H9 (cell line): ENCODE results near the gene MTMR12. TPM values are rescaled to one million over a fixed set of nuclear protein-coding genes. Genes with fewer than 3 reads are reported as not detected.

Experiments used
- DNase-seq: peaks from one replicate; pipeline ENCODE4 v3.0.0-alpha.2; 2017
- H2AFZ ChIP-seq: one replicate; pipeline ENCODE4 v1.6.1; 2013; ENCODE audit warnings: mild to moderate bottlenecking, low read length, control low read depth, moderate library complexity
- H2AK5ac ChIP-seq: 2 replicates; pipeline ENCODE4 v1.6.1; 2013; ENCODE audit warnings: low read length, control low read depth, mixed read lengths; ENCODE audit not compliant: insufficient read length
- H2BK120ac ChIP-seq: one replicate; pipeline ENCODE4 v1.6.1; 2013; ENCODE audit warnings: low read depth, mild to moderate bottlenecking, low read length, control low read depth, inconsistent platforms; ENCODE audit not compliant: poor library complexity, severe bottlenecking
- H2BK12ac ChIP-seq: 2 replicates; pipeline ENCODE4 v1.6.1; 2013; ENCODE audit warnings: low read length, control low read depth, mixed read lengths, low read depth; ENCODE audit not compliant: insufficient read length
- H2BK15ac ChIP-seq: 2 replicates; pipeline ENCODE4 v1.6.1; 2013; ENCODE audit warnings: low read depth, low read length, control low read depth
- H2BK20ac ChIP-seq: one replicate; pipeline ENCODE4 v1.6.1; 2013; ENCODE audit warnings: low read depth, mild to moderate bottlenecking, low read length, control low read depth, inconsistent platforms; ENCODE audit not compliant: poor library complexity, severe bottlenecking
- H2BK5ac ChIP-seq: 2 replicates; pipeline ENCODE4 v1.6.1; 2013; ENCODE audit warnings: low read length, control low read depth, mixed read lengths; ENCODE audit not compliant: insufficient read length
- H3K14ac ChIP-seq: 2 replicates; pipeline ENCODE4 v1.6.1; 2013; ENCODE audit warnings: low read length, control low read depth; ENCODE audit not compliant: insufficient read depth
- H3K18ac ChIP-seq: 2 replicates; pipeline ENCODE4 v1.6.1; 2013; ENCODE audit warnings: low read depth, mild to moderate bottlenecking, mixed read lengths, low read length, control low read depth; ENCODE audit not compliant: insufficient read length
- H3K23ac ChIP-seq: 2 replicates; pipeline ENCODE4 v1.6.1; 2013; ENCODE audit warnings: low read length, control low read depth, mixed read lengths, low read depth; ENCODE audit not compliant: insufficient read length
- H3K23me2 ChIP-seq: 2 replicates; pipeline ENCODE4 v1.6.1; 2013; ENCODE audit warnings: low read depth, mild to moderate bottlenecking, mixed read lengths, low read length, control low read depth; ENCODE audit not compliant: insufficient read length, poor library complexity, severe bottlenecking
- H3K27ac ChIP-seq: 2 replicates; pipeline ENCODE4 v1.5.1; 2013; ENCODE audit warnings: low read length, control low read depth, mixed read lengths, low read depth; ENCODE audit not compliant: insufficient read length
- H3K27me3 ChIP-seq: 2 replicates; pipeline ENCODE4 v1.6.1; 2013; ENCODE audit warnings: low read length, control low read depth, inconsistent platforms; ENCODE audit not compliant: insufficient read depth
- H3K4ac ChIP-seq: 2 replicates; pipeline ENCODE4 v1.6.1; 2013; ENCODE audit warnings: low read depth, mild to moderate bottlenecking, control low read depth, inconsistent platforms, low read length, moderate library complexity
- H3K4me1 ChIP-seq: 2 replicates; pipeline ENCODE4 v1.6.1; 2013; ENCODE audit warnings: low read length, control low read depth, inconsistent platforms; ENCODE audit not compliant: insufficient read depth
- H3K4me2 ChIP-seq: 2 replicates; pipeline ENCODE4 v1.6.1; 2013; ENCODE audit warnings: low read length, control low read depth, mixed read lengths; ENCODE audit not compliant: insufficient read length, insufficient read depth
- H3K56ac ChIP-seq: 2 replicates; pipeline ENCODE4 v1.6.1; 2013; ENCODE audit warnings: low read depth, mild to moderate bottlenecking, mixed read lengths, low read length, control low read depth; ENCODE audit not compliant: insufficient read length
- H3K79me1 ChIP-seq: 2 replicates; pipeline ENCODE4 v1.6.1; 2013; ENCODE audit warnings: low read depth, mild to moderate bottlenecking, moderate library complexity, low read length, control low read depth, inconsistent platforms; ENCODE audit not compliant: insufficient read depth, poor library complexity, severe bottlenecking
- H3K79me2 ChIP-seq: 2 replicates; pipeline ENCODE4 v1.6.1; 2013; ENCODE audit warnings: low read length, control low read depth, inconsistent platforms; ENCODE audit not compliant: insufficient read depth
- H3K9ac ChIP-seq: 2 replicates; pipeline ENCODE4 v1.6.1; 2013; ENCODE audit warnings: low read length, control low read depth, mixed read lengths; ENCODE audit not compliant: insufficient read length; ENCODE audit errors: extremely low read depth
- H3K9me3 ChIP-seq: one replicate; pipeline ENCODE4 v1.6.1; 2013; ENCODE audit warnings: low read depth, low read length, inconsistent platforms; ENCODE audit not compliant: control insufficient read depth
- H3T11ph ChIP-seq: one replicate; pipeline ENCODE4 v1.6.1; 2013; ENCODE audit warnings: mild to moderate bottlenecking, low read length, control low read depth, inconsistent platforms
- H4K20me1 ChIP-seq: one replicate; pipeline ENCODE4 v1.6.1; 2013; ENCODE audit not compliant: control insufficient read depth, insufficient read length, insufficient read depth
- H4K5ac ChIP-seq: 2 replicates; pipeline ENCODE4 v1.6.1; 2013; ENCODE audit warnings: low read depth, mild to moderate bottlenecking, mixed read lengths, low read length, control low read depth; ENCODE audit not compliant: insufficient read length
- H4K8ac ChIP-seq: replicated peaks from 2 replicates; pipeline ENCODE4 v1.6.1; 2013; ENCODE audit warnings: low read length, control low read depth, mixed read lengths, low read depth; ENCODE audit not compliant: insufficient read length
- H4K91ac ChIP-seq: 2 replicates; pipeline ENCODE4 v1.6.1; 2013; ENCODE audit warnings: low read depth, mild to moderate bottlenecking, moderate library complexity, mixed read lengths, low read length, control low read depth; ENCODE audit not compliant: insufficient read length
- H3K27ac Mint-ChIP-seq, 3 experiments: 2 replicates in 2 of 3; 3 replicates in 1 of 3; pipeline ENCODE4 v1.8.0; 2020 to 2021; ENCODE audit warnings: mixed read lengths in 3 of 3, mild to moderate bottlenecking in 1 of 3, moderate library complexity in 1 of 3
- H3K27me3 Mint-ChIP-seq: 2 replicates; pipeline ENCODE4 v1.8.0; 2021; ENCODE audit warnings: low read depth, mild to moderate bottlenecking, moderate library complexity, mixed read lengths
- H3K36me3 Mint-ChIP-seq, 3 experiments: 2 replicates in 2 of 3; 3 replicates in 1 of 3; pipeline ENCODE4 v1.8.0; 2020 to 2021; ENCODE audit warnings: low read depth in 3 of 3, mixed read lengths in 3 of 3; ENCODE audit not compliant: insufficient read depth in 1 of 3
- H3K4me1 Mint-ChIP-seq, 2 experiments: 2 replicates each; pipeline ENCODE4 v1.8.0; 2020; ENCODE audit warnings: mixed read lengths in 2 of 2
- H3K4me3 Mint-ChIP-seq, 2 experiments: 2 replicates in 1 of 2; 3 replicates in 1 of 2; pipeline ENCODE4 v1.8.0; 2020 to 2021; ENCODE audit warnings: mild to moderate bottlenecking in 2 of 2, mixed read lengths in 2 of 2, moderate library complexity in 1 of 2
- H3K9me3 Mint-ChIP-seq, 2 experiments: 2 replicates in 1 of 2; 3 replicates in 1 of 2; pipeline ENCODE4 v1.8.0; 2020; ENCODE audit warnings: mild to moderate bottlenecking in 2 of 2, mixed read lengths in 2 of 2, moderate library complexity in 1 of 2
- CTCF ChIP-seq: fragments of 200-600 bp; sonication (generic); conservative IDR thresholded peaks from 3 replicates; pipeline ENCODE4 v1.8.0; 2021; ENCODE audit warnings: antibody characterized with exemption, mild to moderate bottlenecking
- WGBS: extraction: QIAGEN DNeasy Blood & Tissue Kit; methylation state at CpG from one replicate; pipeline ENCODE4 v1.1.7; 2013; ENCODE audit warnings: missing lambda C conversion rate, low lambda C conversion rate, mixed read lengths; ENCODE audit not compliant: insufficient read length; ENCODE audit errors: extremely low coverage; 5-methylcytosine and 5-hydroxymethylcytosine counted together
- total RNA-seq: library from RNA; stranded (reverse); gene quantifications from 2 replicates; pipeline ENCODE4 v1.2.1, GENCODE V29; 2021

Gene MTMR12
- total RNA-seq, 1 experiment from 2014 or later, result 39.3 TPM

GRCh38 chr5:32320576-32320975 lies 7.8 kb upstream of the MTMR12 start:
- DNase-seq, result no peak

More at GRCh38 chr5:32320576-32320975, 7.8 kb upstream of the MTMR12 start:
- Histone ChIP-seq H4K91ac (no peak overlapping the region), H3K4me1 (no peaks in the 10 kb centered on the region), H3K56ac (no peak overlapping the region), H3K9ac (no peak overlapping the region), H4K20me1 (no peaks in the 10 kb centered on the region), H3K23ac (no peak overlapping the region), H2AK5ac (no peak overlapping the region), H3K18ac (no peak overlapping the region), H3K23me2 (no peaks in the 10 kb centered on the region), H3K79me1 (no peaks in the 10 kb centered on the region), H3T11ph (no peak overlapping the region), H4K5ac (no peak overlapping the region), H2BK120ac (no peak overlapping the region), H2BK20ac (no peak overlapping the region), H3K27ac (no peak overlapping the region), H3K27me3 (no peaks in the 10 kb centered on the region), H2BK5ac (no peak overlapping the region), H3K14ac (no peak overlapping the region), H2BK15ac (no peak overlapping the region), H3K79me2 (no peaks in the 10 kb centered on the region), H2AFZ (no peak overlapping the region), H3K9me3 (no peaks in the 10 kb centered on the region), H3K4ac (no peak overlapping the region), H4K8ac (no peak overlapping the region), H2BK12ac (no peak overlapping the region), H3K4me2 (no peak overlapping the region)
- H3K4me3 Mint-ChIP-seq, result no peak overlapping the region
- H3K9me3 Mint-ChIP-seq, result peaks cover 5 to 6% of the 10 kb centered on the region in 2 experiments; a peak in 4 of 5 replicates
- H3K27ac Mint-ChIP-seq, result no peak overlapping the region
- peaks cover 0 to 5% (median 0%) of the 10 kb centered on the region in 3 experiments; a peak in 2 of 7 replicates for H3K36me3 Mint-ChIP-seq
- no peak for TF ChIP-seq CTCF
- no CpG with 5 or more reads among the region's 10 CpGs for WGBS
- H3K27me3 Mint-ChIP-seq, result no peaks in the 10 kb centered on the region
- peaks cover 2 to 5% of the 10 kb centered on the region in 2 experiments; a peak in 1 of 4 replicates for H3K4me1 Mint-ChIP-seq
